Stimulated activated CD8-positive, alpha-beta memory T cell treated with anti-CD3 and anti-CD28 coated beads, Interleukin-12 subunit alpha, Interleukin-12 subunit beta, amount 100 ng/mL, for 1 hour (primary cell): ENCODE results near the gene EYS.
"Not testable (repeated sequence)": the region's sequence is repeated elsewhere in the genome, so short reads cannot be mapped to it uniquely, and the experiment has no call there.

ENCODE experiments used
- DNase-seq: peaks from one replicate; pipeline ENCODE4 v3.0.0-alpha.2; 2020; ENCODE audit warnings: low read depth

The EYS gene

DNA sequence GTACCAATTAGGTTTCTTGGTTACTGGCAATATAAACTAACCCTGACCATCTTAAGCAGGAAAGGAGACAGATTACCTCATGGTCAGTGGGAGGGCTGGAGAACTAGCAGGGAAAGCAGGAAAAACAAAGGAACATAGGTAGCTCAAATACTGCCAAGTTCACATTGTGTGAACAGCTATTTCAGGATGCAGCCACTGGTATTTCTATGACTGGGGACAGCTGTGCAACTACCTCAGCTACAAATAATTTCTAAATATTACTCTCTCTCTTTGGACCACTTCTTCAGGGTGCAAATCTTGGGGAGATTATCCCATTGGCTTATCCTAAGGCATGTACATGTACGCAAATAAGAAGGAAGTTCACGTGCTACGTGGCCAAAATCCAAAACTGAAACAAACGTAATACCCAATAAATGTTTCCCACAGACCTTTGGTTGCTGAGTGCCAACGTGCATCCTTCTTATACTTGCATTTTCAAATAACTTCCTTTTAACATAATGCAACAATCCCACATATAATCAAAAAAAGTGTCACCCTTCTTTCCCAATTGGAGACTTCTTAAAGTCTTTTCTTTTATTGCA is 1890.5 kb downstream of the EYS start:
- DNase-seq: no peak

DNA sequence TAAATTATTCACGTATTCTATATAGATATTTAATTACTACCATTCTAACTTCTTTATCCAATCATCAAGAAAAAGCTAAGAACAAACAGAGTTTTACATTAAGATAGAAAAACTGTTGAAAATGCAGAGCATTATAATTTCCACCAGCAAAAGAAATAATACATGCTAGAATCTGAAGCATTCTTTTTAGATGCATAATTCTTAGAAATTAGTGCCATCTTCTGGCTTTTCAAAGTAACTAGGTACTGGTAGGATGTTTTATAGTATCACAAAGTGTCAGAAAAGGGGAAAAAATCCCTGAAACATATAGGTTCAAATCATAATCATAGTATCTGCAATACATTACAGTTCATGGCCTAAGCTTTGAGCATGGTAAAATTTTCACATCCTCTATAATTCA is 1892.6 kb downstream of the EYS start:
- DNase-seq: no peak

DNA sequence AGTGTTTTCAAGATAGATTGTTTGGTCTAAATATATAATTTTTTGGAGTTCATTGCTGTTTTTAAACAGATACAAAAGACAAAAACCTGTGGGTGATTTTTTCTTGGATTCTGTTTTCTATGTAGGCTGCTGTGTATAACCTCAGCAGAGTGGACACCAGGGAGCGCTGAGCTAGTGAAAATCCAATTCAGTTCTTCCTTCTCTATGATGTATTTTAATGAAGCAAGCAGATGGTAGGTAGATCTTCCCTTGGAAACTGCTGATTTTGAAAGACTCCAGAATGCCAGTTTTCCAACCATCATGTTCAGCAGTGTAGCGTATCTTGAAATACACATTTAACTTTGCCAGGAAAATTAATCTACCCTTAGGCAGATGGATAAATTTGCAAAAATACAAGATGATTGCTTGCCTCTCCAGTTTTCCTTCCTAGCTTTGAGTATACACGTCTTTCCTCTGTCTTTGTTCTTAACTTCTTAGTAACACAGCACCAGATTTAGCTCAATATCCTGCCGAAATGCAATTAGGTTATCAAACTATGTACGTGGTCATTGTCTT is 1893.4 kb downstream of the EYS start:
- DNase-seq: no peak

DNA sequence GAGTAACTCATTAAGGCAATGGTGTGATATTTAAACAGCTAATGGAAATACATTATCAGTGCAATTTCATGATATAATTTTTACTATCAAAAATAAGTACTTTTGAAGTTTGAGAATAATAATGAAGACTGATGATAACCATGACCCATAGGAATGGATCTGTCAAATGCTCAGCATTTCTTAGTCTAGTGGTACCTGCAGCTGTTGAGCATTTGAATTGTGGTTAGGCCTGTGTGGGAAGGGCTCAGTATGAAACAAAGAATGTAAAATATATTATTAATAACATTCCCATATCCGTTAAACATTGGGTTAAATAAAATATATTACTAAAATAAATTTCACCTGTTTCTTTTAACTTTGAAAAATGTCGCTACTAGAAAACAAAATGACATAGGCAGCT is 1898.5 kb downstream of the EYS start:
- DNase-seq: no peak

DNA sequence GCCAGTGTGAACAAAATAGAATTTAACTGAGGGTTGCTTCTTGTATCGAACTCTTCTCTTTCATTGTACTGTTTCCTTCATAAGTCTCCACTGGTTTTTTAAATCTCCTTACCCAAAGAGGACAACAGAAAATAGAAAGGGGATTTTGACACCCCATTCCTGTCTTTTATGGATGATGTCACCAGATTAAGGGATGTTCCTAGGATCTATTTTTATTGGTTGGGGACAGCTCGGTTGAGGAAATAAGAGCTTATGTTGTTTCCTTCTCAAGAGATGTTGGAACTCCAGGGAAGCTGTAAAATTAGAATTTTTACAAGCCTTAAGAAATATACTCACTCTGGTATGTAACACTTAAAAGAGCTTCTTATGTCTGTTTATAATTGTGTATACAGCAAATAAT is 1900.0 kb downstream of the EYS start:
- no peak for DNase-seq

DNA sequence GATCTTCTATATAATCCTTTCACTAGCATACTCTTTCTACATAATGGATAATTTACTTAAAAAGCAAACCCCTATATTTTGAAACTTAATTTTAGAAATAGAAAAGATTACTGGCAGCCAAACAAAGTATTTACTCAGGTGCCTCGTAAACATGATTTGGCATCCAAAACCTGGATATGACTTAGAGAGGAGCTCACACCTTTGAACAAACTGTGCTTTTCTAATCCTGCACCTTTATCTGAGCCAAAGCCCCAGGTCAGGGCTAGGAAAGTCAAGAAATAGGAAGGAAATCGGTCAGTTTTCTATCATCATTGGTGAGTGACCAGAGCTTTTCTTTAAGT is 1900.5 kb downstream of the EYS start:
- no peak for DNase-seq

DNA sequence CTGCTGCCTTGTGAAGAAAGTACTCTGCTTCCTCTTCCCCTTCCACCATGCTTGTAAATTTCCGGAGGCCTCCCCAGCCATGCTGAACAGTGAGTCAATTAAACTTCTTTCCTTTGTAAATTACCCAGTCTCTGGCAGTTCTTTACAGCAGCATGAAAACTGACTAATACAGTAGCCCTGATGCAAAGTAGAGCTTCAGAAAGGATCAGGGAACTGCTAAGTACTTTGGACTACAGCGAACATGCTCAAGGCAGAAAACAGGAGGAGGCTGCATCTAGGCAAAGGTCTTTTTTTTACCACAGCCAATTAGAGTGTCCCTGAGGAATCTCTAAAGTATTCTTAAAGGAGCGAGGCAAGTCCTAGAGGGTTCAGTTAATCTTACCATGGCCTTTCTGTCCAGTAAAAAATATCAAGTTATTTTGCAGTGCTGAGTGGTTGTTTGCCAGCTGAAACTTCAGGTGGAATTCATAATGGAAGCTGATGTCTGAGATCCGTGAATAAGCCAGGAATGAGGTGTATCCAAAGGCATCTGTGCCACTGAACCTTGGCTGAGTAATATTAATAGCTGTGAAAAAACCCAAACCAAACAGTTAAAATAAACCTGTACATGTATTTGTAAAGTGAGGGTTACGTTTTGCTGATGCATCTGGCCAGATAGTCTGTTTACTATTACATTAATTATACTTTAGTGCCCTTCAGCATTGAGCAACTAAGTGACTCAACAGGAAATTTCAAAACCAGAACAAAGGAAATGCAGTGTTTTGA is 1901.0 kb downstream of the EYS start:
- DNase-seq: no peak

DNA sequence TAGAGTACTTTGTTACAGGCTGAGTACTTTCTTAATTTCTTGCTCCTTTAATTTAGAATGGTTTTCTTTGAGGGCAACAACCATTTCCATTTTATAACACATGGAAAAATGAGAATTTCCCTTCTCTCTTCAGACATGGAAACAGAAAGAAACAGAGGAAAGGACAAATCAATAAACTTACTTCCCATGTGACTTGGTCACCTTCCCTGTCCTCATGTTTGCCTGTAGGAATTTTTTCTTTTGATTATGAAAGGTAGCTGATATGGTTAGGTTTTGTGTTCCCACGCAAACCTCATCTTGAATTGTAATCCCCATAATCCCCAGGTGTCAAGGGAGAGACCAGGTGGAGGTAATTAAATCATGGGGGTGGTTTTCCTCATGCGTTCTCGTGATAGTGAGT is 1901.7 kb downstream of the EYS start:
- DNase-seq: no peak

DNA sequence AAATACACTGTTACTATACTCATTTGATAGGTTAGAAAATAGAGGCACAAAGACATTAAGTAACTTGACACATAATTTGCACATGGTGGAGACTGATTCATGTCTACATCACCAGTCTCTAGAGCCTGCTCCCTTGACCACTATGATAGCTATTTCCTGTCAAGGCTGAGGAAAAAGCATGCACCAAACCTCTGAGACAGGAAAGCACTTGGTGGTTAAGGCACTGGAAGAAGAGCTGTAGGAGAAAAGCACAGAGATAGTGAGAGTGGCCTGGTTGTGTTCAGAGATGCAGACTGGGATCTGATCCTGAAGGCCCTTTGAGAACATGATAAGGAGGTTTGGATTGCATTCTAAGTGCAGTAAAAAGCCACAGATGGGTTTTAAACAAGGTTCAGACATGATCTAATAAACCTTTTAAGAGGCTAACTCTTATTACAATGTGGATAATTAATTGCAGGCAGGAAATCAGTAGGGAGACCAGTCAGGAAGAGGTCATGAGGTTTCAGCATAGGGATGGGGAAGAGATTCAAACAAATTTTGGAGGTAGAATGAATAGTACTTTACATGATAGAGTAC is 1902.6 kb downstream of the EYS start:
- no peak for DNase-seq

DNA sequence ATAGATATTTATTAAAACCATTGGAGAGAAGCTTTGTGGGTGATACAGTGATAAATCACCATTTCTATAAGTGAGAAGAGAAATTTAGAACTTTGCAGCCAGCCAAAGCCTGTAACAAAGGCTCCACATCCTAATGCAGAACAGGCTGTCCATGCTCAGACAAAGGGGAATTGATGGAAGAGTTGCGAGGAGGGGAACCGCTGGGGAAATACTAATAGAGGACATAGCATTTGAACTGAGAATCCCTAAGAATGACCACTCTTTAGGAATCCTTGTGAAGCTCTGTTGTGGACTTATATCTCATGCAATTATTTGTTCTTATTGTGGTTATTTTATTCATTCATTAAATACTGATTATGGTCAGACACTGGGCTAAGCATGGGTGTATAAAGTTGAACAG is 1903.7 kb downstream of the EYS start:
- DNase-seq: no peak

DNA sequence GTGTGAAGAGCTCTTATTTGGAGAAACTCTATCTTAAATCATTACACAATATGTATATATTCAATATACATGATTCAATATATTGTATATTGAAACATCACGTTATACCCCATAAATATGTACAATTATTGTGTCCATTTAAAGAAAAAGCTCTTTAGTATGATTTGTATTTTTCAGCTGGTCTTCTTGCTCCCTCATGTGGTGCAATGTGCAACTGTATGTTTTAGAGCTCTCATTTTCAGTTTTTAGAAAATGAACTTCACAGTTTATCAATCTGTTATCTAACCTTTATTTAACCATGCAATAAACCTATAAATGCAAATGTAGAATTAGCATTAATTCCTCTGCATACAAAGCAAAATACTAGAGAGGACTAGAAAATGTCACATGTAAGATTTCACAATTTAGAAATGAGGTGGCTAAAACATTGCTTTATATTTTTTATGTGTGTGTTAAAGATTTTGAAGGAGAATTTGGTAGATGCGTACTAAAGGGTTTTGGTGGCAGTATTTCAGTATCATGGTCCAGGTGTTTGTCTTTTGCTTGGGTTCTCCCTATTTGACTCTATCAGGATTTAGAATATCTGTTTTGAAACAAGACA is 1904.3 kb downstream of the EYS start:
- DNase-seq: no peak

DNA sequence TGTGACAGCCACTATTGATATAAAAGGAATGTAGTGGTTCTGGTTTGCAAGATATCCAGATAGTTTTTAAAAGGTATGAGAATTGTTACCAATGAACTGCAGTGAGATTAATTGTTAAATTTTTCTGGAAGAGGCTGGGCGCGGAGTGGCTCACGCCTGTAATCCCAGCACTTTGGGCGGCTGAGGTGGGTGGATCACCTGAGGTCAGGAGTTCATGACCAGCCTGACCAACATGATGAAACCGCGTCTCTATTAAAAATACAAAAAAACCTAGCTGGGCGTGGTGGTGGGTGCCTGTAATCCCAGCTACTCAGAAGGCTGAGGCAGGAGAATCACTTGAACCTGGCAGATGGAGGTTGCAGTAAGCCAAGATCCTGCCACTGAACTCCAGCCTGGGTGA is 1906.6 kb downstream of the EYS start:
- DNase-seq: not testable (repeated sequence)

DNA sequence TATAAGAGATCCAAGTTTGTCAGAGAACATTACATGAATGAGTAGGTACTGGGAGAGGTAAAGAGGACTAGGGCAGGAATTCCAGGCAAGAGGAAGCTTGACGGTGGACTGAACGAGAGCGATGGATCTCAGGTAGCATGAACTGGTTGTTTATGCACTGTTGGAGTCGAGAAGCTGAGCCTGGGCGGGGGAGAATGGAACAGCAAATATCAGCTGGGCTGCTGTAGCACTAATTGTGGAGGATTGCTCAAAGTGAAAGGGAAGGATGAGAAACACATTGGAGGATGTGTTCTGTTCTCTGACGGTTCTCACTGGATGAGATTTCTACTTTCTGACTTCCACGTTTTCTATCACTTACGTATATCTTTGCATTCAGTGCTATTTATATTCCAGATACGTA is 1907.2 kb downstream of the EYS start:
- no peak for DNase-seq

DNA sequence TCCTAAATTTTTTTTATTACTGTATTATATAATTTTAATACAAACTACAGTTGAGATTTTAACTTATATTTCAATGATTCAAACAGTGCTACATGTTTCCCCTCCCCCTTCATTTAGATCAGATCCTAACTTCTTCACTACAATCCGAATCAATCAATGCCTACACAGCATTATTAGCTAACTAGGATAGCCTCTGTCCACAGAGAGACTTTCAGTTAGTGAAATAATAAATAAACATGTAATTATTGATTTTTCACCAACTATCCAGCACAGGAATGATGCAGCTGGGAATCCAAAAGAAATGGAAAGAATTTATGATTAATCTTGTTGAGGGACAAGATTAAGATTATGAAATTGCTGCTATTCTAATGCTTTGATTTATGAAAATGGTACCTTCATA is 1907.7 kb downstream of the EYS start:
- no peak for DNase-seq

DNA sequence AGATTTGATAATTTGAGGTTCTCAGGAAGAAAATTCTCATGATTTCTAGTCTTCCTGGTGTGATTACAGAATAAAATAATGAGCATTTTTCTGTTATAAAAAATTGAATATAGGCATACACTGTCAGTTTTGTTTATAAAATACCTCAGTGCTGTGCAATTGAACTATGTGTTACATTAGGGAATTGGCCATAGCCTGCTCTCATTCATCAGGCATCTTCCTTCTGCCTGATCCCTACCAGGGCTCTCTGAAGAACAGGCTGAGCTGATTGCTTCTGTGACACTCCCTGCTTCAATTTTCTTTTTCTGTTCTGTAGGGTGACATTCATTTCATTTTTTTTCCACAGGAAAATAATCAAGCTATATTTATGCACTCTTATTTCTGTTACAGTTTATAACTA is 1908.6 kb downstream of the EYS start:
- DNase-seq: no peak

DNA sequence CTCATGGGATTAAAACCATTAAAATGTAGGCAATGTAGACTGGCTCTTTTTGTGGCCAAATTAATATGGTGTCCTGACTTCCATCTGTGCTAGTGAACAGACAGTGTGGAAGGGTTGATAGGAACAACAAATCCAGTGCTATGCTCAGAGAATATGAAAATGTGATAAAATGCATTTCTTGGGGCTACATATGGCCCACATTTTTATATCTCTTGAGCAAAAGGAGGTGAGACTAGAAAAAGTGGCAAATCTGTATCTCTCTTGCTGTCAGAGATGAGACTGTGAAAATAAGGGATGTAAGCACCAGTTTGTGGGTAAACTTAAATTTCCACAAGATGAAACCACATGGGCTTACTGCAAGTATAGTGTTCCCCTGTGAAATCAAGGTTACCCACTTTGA is 1909.3 kb downstream of the EYS start:
- no peak for DNase-seq

DNA sequence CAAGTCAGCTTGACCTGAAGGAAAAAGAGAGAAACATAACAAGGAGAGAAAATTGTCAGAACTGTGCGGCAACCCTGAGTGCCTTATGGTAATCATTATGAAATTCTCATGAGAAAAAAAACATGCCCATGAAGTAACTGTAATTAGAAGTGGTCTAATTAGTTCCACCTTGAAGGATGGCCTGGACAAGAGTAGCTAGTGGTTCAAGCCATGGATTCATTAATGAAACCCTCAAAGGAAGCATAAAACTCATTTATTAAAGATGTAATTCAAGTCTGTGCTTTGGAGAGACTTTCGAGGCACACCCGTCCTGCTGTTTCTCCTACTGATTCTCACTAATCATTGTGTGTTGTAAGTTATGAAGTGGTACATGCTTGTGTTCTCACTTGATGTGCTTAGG is 1911.2 kb downstream of the EYS start:
- no peak for DNase-seq

DNA sequence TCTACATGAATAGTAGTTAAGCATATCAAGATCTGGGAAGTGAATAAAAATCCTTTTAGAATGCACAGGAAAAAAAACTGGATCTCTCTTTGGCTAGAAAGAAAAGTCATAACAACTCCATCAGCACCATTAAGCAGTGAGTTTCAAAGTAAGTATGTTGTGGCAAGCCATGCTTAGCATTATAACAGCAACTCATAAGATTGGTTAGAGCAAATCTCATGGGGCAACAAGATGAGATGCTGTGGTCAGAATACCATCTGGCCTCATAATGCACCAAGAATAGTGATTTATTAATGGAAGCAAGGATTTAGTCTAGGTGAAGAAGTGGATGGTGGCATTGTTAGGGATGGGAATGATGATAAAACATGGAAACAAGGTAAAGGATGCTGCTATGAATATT is 1912.0 kb downstream of the EYS start:
- DNase-seq: no peak

DNA sequence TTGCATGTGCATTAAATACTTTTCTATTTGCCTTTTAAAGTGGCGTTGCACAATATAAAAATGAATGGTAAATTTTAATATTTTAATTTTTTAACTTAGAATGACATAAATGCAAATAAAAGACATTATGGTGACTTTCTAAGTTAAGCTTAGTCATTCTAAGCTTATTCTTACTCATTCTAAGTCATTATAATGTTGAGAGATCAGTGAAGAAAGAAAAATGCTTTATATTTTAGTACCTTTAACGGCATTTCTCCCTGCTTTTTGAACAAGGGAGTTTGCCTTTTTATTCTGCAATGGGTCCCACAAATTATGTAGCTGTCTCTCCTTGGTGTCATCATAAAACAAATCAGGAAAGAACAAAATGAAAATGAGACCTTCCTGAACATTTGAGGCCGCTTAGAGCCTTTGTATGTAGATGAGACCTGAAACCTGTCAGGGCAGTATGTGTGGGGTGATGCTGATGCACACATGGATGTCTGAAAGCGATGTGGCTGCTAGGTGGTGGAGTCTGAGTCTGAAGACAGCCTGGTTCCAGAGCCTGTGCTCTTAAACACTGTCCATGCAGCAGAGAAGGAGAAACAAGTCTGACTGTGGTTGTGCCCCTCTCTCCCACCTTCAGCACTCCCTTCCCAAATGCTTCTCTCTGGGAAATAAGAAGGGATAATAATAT is 1913.4 kb downstream of the EYS start:
- no peak for DNase-seq

DNA sequence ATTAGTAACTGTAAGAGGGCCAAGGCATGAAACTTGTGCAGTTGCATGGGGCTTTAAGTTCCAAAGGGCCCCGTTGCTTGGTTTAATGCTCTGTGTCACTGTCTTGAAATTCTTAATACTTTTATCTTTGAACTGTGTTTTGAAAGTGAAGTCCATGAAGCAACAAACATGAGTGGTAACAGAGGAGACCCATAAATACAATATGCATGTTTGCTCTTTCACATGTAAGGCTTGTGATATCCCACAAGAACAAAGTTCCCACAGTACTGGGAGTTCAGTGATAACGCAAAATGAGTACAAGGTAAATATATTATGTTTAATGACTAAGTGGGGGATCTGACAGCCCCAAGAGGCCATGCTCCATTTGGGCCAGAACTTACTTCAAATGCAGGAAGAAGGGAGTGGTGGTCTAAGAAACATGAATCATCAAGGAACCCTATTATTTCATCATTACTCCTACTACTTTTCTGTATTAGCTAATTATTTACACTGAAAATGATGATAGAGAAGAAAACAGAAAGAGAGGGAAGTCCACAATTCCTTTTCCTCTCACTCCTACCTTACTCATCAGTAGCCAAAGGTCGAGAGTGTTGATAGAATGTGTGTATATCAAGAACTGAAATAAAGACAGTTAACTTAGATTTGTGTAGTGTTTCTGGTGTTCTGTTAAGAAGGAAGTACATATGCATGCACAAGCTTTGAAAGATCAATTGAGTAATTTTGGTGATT is 1914.1 kb downstream of the EYS start:
- no peak for DNase-seq

DNA sequence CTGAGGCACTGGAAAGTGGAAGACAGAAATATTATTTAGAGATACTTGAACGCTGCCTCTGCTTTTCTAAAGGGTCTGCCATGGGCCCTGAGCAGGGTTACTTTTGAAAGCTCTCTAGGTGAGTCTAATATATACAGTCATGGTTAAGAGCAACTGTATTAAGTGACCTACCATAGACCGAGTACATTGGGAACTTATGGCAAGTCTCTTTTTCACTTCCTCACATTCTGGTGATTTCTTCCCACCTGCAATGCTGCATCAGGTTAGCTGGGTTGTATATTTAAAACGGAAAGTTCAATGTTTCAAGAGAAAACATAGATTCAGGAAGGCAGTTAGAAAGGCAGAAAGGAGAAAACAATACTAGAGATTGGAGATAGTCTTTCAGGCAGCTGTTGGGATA is 1916.7 kb downstream of the EYS start:
- DNase-seq: no peak

DNA sequence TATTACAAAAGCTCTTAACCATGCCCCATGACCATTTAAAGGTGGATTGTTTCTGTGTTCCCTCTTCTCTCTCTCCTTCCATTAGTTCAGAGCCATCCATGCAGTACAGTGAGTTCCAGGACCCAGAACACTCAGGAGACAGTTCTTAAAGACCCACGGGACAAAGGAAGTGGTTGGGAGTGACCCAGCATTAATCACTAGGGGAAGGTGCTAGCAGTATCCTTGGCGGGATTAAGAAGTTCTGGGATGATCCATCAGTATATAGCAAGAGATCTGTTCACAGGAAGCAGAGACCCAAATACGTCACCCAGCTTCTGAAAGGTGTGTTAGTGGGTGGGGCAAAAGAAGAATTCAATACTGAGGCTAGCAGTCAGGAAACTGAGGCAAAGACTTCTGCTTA is 1917.3 kb downstream of the EYS start:
- DNase-seq: no peak
